Smooth muscle cell (in vitro differentiated cells): ENCODE results near the gene ING4. TPM values are rescaled to one million over a fixed set of nuclear protein-coding genes. Genes with fewer than 3 reads are reported as not detected.

ENCODE experiments used
- DNase-seq: peaks from one replicate; lab custom pipeline; 2025; ENCODE audit not compliant: unreplicated experiment; lab: John Stamatoyannopoulos, UW
- H2AFZ ChIP-seq: fragments of 200-600 bp; sonication (generic); 2 replicates; pipeline ENCODE4 v1.6.0; 2016; ENCODE audit warnings: antibody characterized with exemption, low read depth, mild to moderate bottlenecking
- H3F3A ChIP-seq: fragments of 200-600 bp; sonication (generic); 2 replicates; pipeline ENCODE4 v1.6.0; 2017; ENCODE audit warnings: antibody characterized with exemption, low read depth
- H3K27ac ChIP-seq: fragments of 200-600 bp; sonication (generic); 2 replicates; pipeline ENCODE4 v1.5.1; 2016; ENCODE audit warnings: low read depth, mild to moderate bottlenecking
- H3K27me3 ChIP-seq: fragments of 200-600 bp; sonication (generic); 2 replicates; pipeline ENCODE4 v1.6.1; 2016; ENCODE audit warnings: low read depth, mild to moderate bottlenecking
- H3K36me3 ChIP-seq: fragments of 200-600 bp; sonication (generic); 2 replicates; pipeline ENCODE4 v1.5.1; 2016; ENCODE audit warnings: low read depth
- H3K4me1 ChIP-seq: fragments of 200-600 bp; sonication (generic); 2 replicates; pipeline ENCODE4 v1.5.1; 2016; ENCODE audit warnings: low read depth
- H3K4me2 ChIP-seq: fragments of 200-600 bp; sonication (generic); 2 replicates; pipeline ENCODE4 v1.6.0; 2016; ENCODE audit warnings: mild to moderate bottlenecking
- H3K4me3 ChIP-seq: fragments of 200-600 bp; sonication (generic); 2 replicates; pipeline ENCODE4 v1.5.1; 2016; ENCODE audit warnings: mild to moderate bottlenecking
- H3K79me2 ChIP-seq: fragments of 200-600 bp; sonication (generic); 2 replicates; pipeline ENCODE4 v1.6.0; 2016; ENCODE audit warnings: low read depth, mild to moderate bottlenecking
- H3K9ac ChIP-seq: fragments of 200-600 bp; sonication (generic); 2 replicates; pipeline ENCODE4 v1.6.0; 2016; ENCODE audit warnings: low read depth
- H3K9me3 ChIP-seq: fragments of 200-600 bp; sonication (generic); replicated peaks from 2 replicates; pipeline ENCODE4 v1.5.1; 2016; ENCODE audit warnings: low read depth
- H4K20me1 ChIP-seq: fragments of 200-600 bp; sonication (generic); 2 replicates; pipeline ENCODE4 v1.6.0; 2016; ENCODE audit warnings: low read depth
- CTCF ChIP-seq: fragments of 200-600 bp; sonication (generic); IDR thresholded peaks from 2 replicates; pipeline ENCODE4 v1.5.1; 2017; ENCODE audit warnings: borderline replicate concordance, mild to moderate bottlenecking, antibody characterized with exemption; ENCODE audit not compliant: insufficient read depth, poor library complexity, severe bottlenecking
- WGBS: methylation state at CpG from one replicate; pipeline ENCODE4 v1.1.7; 2016; ENCODE audit warnings: low lambda C conversion rate; 5-methylcytosine and 5-hydroxymethylcytosine counted together
- polyA plus RNA-seq: library from polyadenylated mRNA; unstranded; fragments of >200 nt; fragmentation: Nextera tagmentation; extraction: Ambion mirVana; gene quantifications from 2 replicates; pipeline ENCODE4 v1.2.1, GENCODE V29; 2016
- total RNA-seq: library from RNA; depleted of rRNA; stranded (reverse); fragments of >200 nt; gene quantifications from 2 replicates; pipeline ENCODE4 v1.2.3, GENCODE V29; 2014

Gene ING4
- total and polyA plus RNA-seq, 2 experiments from 2014 or later: 24.8 to 27.0 TPM

GRCh38 chr12:6613015-6613775 lies 49.7 kb downstream of the ING4 start:
- peak overlapping the region; percentile 71 for H3K27ac ChIP-seq
- H3K9ac ChIP-seq: peak overlapping the region; percentile 50
- no peaks in the 10 kb centered on the region for H3K79me2 ChIP-seq
- no peaks in the 10 kb centered on the region for H3K9me3 ChIP-seq
- WGBS: 7% methylated on average over 15 of the region's 17 CpGs
- no peak for TF ChIP-seq CTCF
- H3K27me3 ChIP-seq: no peaks in the 10 kb centered on the region
- H3K4me3 ChIP-seq: peak overlapping the region; percentile 39
- no peak for DNase-seq
- peaks cover 40% of the 10 kb centered on the region for H3F3A ChIP-seq
- no peaks in the 10 kb centered on the region for H4K20me1 ChIP-seq
- H3K4me2 ChIP-seq: peak overlapping the region; percentile 84
- no peaks in the 10 kb centered on the region for H3K36me3 ChIP-seq
- peaks cover 29% of the 10 kb centered on the region for H3K4me1 ChIP-seq
- H2AFZ ChIP-seq: no peak overlapping the region

- no peak for TF ChIP-seq CTCF
- Histone ChIP-seq H3K79me2 (no peaks in the 10 kb centered on the region), H3F3A (peaks cover 45% of the 10 kb centered on the region), H3K27me3 (no peaks in the 10 kb centered on the region), H3K4me1 (peaks cover 29% of the 10 kb centered on the region), H3K36me3 (no peaks in the 10 kb centered on the region), H3K9me3 (no peaks in the 10 kb centered on the region), H3K4me2 (peak overlapping the region; percentile 84), H3K27ac (peak overlapping the region; percentile 71), H3K4me3 (peak overlapping the region; percentile 39), H4K20me1 (no peaks in the 10 kb centered on the region), H3K9ac (no peak overlapping the region), H2AFZ (no peak overlapping the region)
- DNase-seq: no peak
- WGBS: 43% methylated on average over 7 of the region's 7 CpGs
Observed at GRCh38 chr12:6612652-6613014, 50.3 kb downstream of the ING4 start.

- no peak for DNase-seq
- no peak overlapping the region for H3K4me3 ChIP-seq
- no peak overlapping the region for H3K9ac ChIP-seq
- peak overlapping the region; percentile 84 for H3K4me2 ChIP-seq
- no peaks in the 10 kb centered on the region for H3K79me2 ChIP-seq
- H4K20me1 ChIP-seq: no peaks in the 10 kb centered on the region
- H3K9me3 ChIP-seq: no peaks in the 10 kb centered on the region
- no peak overlapping the region for H2AFZ ChIP-seq
- H3K36me3 ChIP-seq: no peaks in the 10 kb centered on the region
- peaks cover 29% of the 10 kb centered on the region for H3K4me1 ChIP-seq
- no peaks in the 10 kb centered on the region for H3K27me3 ChIP-seq
- peak overlapping the region; percentile 71 for H3K27ac ChIP-seq
- H3F3A ChIP-seq: peaks cover 46% of the 10 kb centered on the region
- 88% methylated on average over 6 of the region's 6 CpGs for WGBS
- TF ChIP-seq CTCF: no peak
Observed at GRCh38 chr12:6612247-6612646, 50.7 kb downstream of the ING4 start.
